Panc1 (cell line): Measurements from ENCODE around the gene GALNT15. TPM values are rescaled to one million over a fixed set of nuclear protein-coding genes. Genes with fewer than 3 reads are reported as not detected.

ENCODE experiments used
- ATAC-seq: fragments of 200-7000 bp; cut with Tn5 transposase; 2 replicates; pipeline ENCODE4 v1.9.1; 2020; ENCODE audit warnings: mild to moderate bottlenecking, moderate library complexity
- BruUV-seq: library from RNA; stranded (reverse); fragments of 400-500 nt; replicated peaks from 2 replicates; lab custom pipeline; 2021; lab: Mats Ljungman, UMichigan
- CTCF ChIA-PET: fragments of 300-600 bp; sonication (Branson Sonifier 250); formaldehyde crosslinking; loops from one replicate; lab custom pipeline; 2022; ENCODE audit warnings: antibody characterized with exemption; lab: Charles Lee
- POLR2A ChIA-PET: fragments of 300-600 bp; sonication (Branson Sonifier 250); formaldehyde crosslinking; loops from one replicate; lab custom pipeline; 2022; ENCODE audit warnings: antibody characterized with exemption; lab: Charles Lee
- DNase-seq: peaks from one replicate; pipeline ENCODE4 v3.0.0-alpha.2; 2010; ENCODE audit warnings: low read depth, low spot score
- H3K27ac ChIP-seq: 2 replicates; pipeline ENCODE4 v1.5.1; 2011; ENCODE audit warnings: mild to moderate bottlenecking, low read length, inconsistent platforms
- H3K27me3 ChIP-seq: fragments of 200-500 bp; sonication (Bioruptor generic); 2 replicates; pipeline ENCODE4 v1.6.0; 2014; ENCODE audit warnings: low read length, inconsistent platforms; ENCODE audit not compliant: control insufficient read depth, insufficient read depth
- H3K36me3 ChIP-seq: fragments of 200-500 bp; sonication (Bioruptor generic); 2 replicates; pipeline ENCODE4 v1.5.1; 2014; ENCODE audit warnings: inconsistent platforms, mild to moderate bottlenecking, low read length, moderate library complexity; ENCODE audit not compliant: control insufficient read depth, insufficient read depth
- H3K4me1 ChIP-seq: 2 replicates; pipeline ENCODE4 v1.5.1; 2011; ENCODE audit warnings: inconsistent platforms, mild to moderate bottlenecking, low read length, moderate library complexity; ENCODE audit not compliant: control insufficient read depth, insufficient read depth
- H3K4me3 ChIP-seq, 2 experiments: 2 replicates each; pipeline ENCODE4 v1.5.1; 2011 to 2012; ENCODE audit warnings: low read depth in 2 of 2, low read length in 2 of 2, mild to moderate bottlenecking in 2 of 2, inconsistent platforms in 1 of 2, moderate library complexity in 1 of 2
- H3K9me3 ChIP-seq: fragments of 200-500 bp; sonication (Bioruptor generic); 2 replicates; pipeline ENCODE4 v1.5.1; 2014; ENCODE audit warnings: low read depth, mild to moderate bottlenecking, inconsistent platforms, low read length, moderate library complexity; ENCODE audit not compliant: control insufficient read depth, insufficient read depth
- CTCF ChIP-seq: fragments of 450-650 bp; IDR thresholded peaks from 2 replicates; pipeline ENCODE4 v1.5.1; 2017; ENCODE audit warnings: mild to moderate bottlenecking
- POLR2AphosphoS5 ChIP-seq: IDR thresholded peaks from 2 replicates; pipeline ENCODE4 v1.6.1; 2012; ENCODE audit warnings: mild to moderate bottlenecking, low read depth, low read length, moderate library complexity
- SIN3A ChIP-seq: IDR thresholded peaks from 2 replicates; pipeline ENCODE4 v1.6.1; 2012; ENCODE audit warnings: low read depth, mild to moderate bottlenecking, low read length, moderate library complexity, borderline replicate concordance; ENCODE audit not compliant: insufficient read depth
- TCF7L2 ChIP-seq: IDR thresholded peaks from 2 replicates; pipeline ENCODE4 v1.6.1; 2011; ENCODE audit warnings: mild to moderate bottlenecking, low read depth, low read length, inconsistent platforms
- in situ Hi-C: cut with HindIII; loops from 2 replicates; pipeline ENCODE4 v1.10.0; 2016; ENCODE audit warnings: low sequenced_read_pairs, low pct_unique_long_range_greater_than_20kb
- intact Hi-C: fragments of 100-400 bp; cut with micrococcal nuclease; formaldehyde crosslinking; loops from one replicate; pipeline ENCODE4 v1.10.0; 2022; ENCODE audit not compliant: unreplicated experiment
- total RNA-seq: library from RNA; stranded (reverse); gene quantifications from one replicate; pipeline ENCODE4 v1.2.1, GENCODE V29; 2021; ENCODE audit not compliant: unreplicated experiment
- TF ChIP-seq, protein P1 (sequence below), 2 experiments: IDR thresholded peaks; 2 replicates each; pipeline ENCODE4 v1.6.1; 2011 to 2012; ENCODE audit warnings: low read depth in 2 of 2, control low read depth in 1 of 2, low read length in 1 of 2, mild to moderate bottlenecking in 1 of 2, moderate library complexity in 1 of 2; ENCODE audit not compliant: insufficient read depth in 1 of 2

The GALNT15 gene
- total RNA-seq, 1 experiment from 2014 or later: 0.10 TPM

GRCh38 chr3:16136055-16136454 is 38.4 kb upstream of the GALNT15 start:
- no peaks in the 10 kb centered on the region for H3K4me1 ChIP-seq
- H3K9me3 ChIP-seq: no peaks in the 10 kb centered on the region
- H3K27me3 ChIP-seq: no peaks in the 10 kb centered on the region
- TF ChIP-seq CTCF: no peak
- TF ChIP-seq TCF7L2: no peak
- TF ChIP-seq, protein P1, sequence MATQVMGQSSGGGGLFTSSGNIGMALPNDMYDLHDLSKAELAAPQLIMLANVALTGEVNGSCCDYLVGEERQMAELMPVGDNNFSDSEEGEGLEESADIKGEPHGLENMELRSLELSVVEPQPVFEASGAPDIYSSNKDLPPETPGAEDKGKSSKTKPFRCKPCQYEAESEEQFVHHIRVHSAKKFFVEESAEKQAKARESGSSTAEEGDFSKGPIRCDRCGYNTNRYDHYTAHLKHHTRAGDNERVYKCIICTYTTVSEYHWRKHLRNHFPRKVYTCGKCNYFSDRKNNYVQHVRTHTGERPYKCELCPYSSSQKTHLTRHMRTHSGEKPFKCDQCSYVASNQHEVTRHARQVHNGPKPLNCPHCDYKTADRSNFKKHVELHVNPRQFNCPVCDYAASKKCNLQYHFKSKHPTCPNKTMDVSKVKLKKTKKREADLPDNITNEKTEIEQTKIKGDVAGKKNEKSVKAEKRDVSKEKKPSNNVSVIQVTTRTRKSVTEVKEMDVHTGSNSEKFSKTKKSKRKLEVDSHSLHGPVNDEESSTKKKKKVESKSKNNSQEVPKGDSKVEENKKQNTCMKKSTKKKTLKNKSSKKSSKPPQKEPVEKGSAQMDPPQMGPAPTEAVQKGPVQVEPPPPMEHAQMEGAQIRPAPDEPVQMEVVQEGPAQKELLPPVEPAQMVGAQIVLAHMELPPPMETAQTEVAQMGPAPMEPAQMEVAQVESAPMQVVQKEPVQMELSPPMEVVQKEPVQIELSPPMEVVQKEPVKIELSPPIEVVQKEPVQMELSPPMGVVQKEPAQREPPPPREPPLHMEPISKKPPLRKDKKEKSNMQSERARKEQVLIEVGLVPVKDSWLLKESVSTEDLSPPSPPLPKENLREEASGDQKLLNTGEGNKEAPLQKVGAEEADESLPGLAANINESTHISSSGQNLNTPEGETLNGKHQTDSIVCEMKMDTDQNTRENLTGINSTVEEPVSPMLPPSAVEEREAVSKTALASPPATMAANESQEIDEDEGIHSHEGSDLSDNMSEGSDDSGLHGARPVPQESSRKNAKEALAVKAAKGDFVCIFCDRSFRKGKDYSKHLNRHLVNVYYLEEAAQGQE (IDR thresholded peaks at IDR 0.05; ENCODE audit: insufficient read depth in 1 of 2, low read depth in 2 of 2, low read length in 1 of 2): no peak
- no peak for TF ChIP-seq SIN3A
- TF ChIP-seq POLR2AphosphoS5: no peak
- no peak overlapping the region for H3K4me3 ChIP-seq
- in situ Hi-C loops (no loop called here), intact Hi-C loops (no loop called here)
- no peaks in the 10 kb centered on the region for H3K36me3 ChIP-seq
- POLR2A ChIA-PET: no interaction called here
- DNase-seq (no peak), ATAC-seq (no peak)
- CTCF ChIA-PET: no interaction called here
- no TSS peak for BruUV-seq
- no peak overlapping the region for H3K27ac ChIP-seq

DNA sequence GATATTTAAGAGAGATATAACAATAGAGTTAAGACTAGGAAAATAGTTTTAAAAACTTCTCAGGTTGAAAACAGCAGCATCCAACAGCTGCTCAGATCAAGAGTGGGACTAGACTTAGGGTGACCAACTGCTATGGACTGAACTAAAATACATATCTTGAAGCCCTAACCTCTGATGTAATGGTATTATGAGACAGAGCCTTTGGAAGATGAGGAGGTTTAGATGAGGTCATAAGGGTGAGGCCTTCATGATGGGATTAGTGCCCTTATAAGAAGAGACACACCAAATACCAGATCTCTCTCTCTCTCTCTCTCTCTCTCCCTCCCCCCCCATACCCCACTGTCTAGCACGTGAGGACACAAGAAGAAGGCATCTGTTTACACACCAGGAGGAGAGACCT is 37.4 kb upstream of the GALNT15 start:
- H3K27ac ChIP-seq: no peak overlapping the region
- no peaks in the 10 kb centered on the region for H3K27me3 ChIP-seq
- BruUV-seq: no TSS peak
- intact Hi-C loops (no loop called here), in situ Hi-C loops (no loop called here)
- H3K4me1 ChIP-seq: no peaks in the 10 kb centered on the region
- no peak for ATAC-seq
- TF ChIP-seq, protein P1 (IDR thresholded peaks at IDR 0.05; ENCODE audit: insufficient read depth in 1 of 2, low read depth in 2 of 2, low read length in 1 of 2): no peak
- TF ChIP-seq POLR2AphosphoS5 (no peak), SIN3A (no peak), TCF7L2 (no peak), CTCF (no peak)
- H3K9me3 ChIP-seq: no peaks in the 10 kb centered on the region
- POLR2A ChIA-PET: no interaction called here
- CTCF ChIA-PET: no interaction called here
- DNase-seq: no peak
- H3K36me3 ChIP-seq: no peaks in the 10 kb centered on the region
- no peak overlapping the region for H3K4me3 ChIP-seq
